SK-N-MC (cell line): ENCODE data around the gene LRMDA.

ENCODE experiments used
- DNase-seq: peaks from one replicate; pipeline ENCODE4 v3.0.0-alpha.2; 2011; ENCODE audit warnings: low read depth, low spot score
- H3K27ac ChIP-seq: fragments of 200-600 bp; sonication (generic); 2 replicates; pipeline ENCODE4 v1.5.1; 2016; ENCODE audit warnings: mixed run types
- H3K36me3 ChIP-seq: fragments of 200-600 bp; sonication (generic); 2 replicates; pipeline ENCODE4 v1.6.1; 2017; ENCODE audit warnings: antibody characterized with exemption, low read length, mixed read lengths; ENCODE audit not compliant: insufficient read depth
- H3K4me3 ChIP-seq: fragments of 200-600 bp; sonication (generic); 2 replicates; pipeline ENCODE4 v1.5.1; 2016
- H3K9ac ChIP-seq: fragments of 200-600 bp; sonication (generic); 2 replicates; pipeline ENCODE4 v1.8.0; 2017; ENCODE audit warnings: mixed run types, mixed read lengths; ENCODE audit not compliant: insufficient read length
- H3K9me3 ChIP-seq: fragments of 200-600 bp; sonication (generic); 2 replicates; pipeline ENCODE4 v1.6.1; 2017; ENCODE audit warnings: low read depth, mild to moderate bottlenecking, antibody characterized with exemption, low read length, moderate library complexity, mixed read lengths
- EZH2 ChIP-seq: fragments of 200-600 bp; sonication (generic); IDR thresholded peaks from one replicate; pipeline ENCODE4 v1.6.1; 2017; ENCODE audit warnings: antibody characterized with exemption
- FOXP2 ChIP-seq: optimal IDR thresholded peaks from 2 replicates; pipeline ENCODE3; 2011; ENCODE audit warnings: mild to moderate bottlenecking, moderate library complexity; ENCODE audit not compliant: insufficient read depth; ENCODE audit errors: extremely low read length, control extremely low read depth
- POLR2AphosphoS5 ChIP-seq: IDR thresholded peaks from 2 replicates; pipeline ENCODE4 v1.6.1; 2012; ENCODE audit warnings: mild to moderate bottlenecking, low read depth, low read length, borderline replicate concordance

LRMDA gene

DNA sequence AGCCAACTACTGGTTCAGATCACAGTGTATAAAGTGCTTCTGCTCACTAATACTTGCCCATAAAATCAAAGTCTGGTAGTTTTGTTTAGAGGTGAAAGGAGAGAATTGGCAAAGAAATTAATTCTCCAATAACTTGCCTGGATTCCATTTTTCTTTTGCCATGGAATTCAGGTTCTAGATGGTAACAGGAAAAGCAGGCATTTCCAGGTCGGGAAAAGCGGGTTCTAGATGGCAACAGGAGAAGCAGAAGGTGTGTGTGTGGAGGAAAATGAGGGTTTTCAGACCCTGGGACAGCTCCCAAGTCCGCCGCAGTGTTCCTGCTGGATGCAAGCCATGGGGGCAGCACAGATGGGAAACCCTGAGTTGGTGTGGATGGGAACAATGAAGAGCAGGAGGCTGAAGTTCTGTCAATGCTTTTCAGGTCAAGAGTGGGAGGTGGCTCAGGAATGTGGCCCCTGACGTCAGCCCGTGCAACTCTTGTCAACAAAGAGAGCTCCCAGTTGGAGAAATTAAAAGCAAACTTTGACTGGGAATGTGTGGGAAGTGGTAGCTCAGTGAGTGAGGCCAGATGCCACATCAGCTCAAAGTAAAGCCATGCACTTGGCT, 696.7 kb downstream of the LRMDA start:
- H3K36me3 ChIP-seq: no peaks in the 10 kb centered on the region
- H3K27ac ChIP-seq: no peak overlapping the region
- H3K9ac ChIP-seq: no peak overlapping the region
- H3K4me3 ChIP-seq: no peak overlapping the region
- TF ChIP-seq EZH2 (no peak), POLR2AphosphoS5 (no peak), FOXP2 (no peak)
- no peaks in the 10 kb centered on the region for H3K9me3 ChIP-seq
- DNase-seq: no peak

DNA sequence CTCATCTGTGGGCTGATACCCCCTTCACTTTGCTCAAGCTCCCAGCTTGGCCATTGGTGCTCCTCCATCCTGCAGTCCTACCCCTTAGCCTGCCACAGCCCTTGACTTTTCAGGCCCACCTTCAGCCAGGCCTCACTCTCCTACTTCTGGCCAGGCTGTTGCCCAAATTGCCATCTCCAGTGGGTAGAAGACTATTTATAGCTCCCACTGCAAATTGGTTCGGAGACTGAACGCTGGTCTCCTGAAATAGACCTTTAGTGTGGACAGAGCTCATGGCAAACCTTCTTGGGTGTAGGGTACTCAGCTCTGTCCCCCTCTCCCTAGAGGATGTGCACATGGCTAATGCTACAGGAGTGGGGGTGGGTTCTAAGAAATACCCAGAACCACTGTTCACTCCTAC, 697.8 kb downstream of the LRMDA start:
- Histone ChIP-seq H3K27ac (no peak overlapping the region), H3K9me3 (no peaks in the 10 kb centered on the region)
- no peak for DNase-seq

DNA sequence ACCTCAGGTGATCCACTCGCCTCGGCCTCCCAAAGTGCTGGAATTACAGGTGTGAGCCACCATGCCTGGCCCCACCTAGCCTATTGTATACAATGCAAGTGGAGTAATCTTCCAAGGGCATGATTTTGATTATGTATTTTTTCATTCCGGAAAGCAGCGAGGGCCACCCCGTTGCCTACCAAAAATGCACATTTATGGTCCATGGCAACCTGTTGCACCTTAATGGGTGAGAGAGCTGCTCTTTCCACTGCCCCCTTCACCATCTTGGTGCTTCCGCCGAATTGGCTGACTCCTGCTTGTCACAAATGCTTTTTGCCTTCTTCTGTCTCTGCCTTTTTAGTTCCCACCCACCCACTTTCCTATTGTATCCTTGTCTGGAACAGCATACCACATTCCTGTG, 699.5 kb downstream of the LRMDA start:
- no peak for TF ChIP-seq EZH2
- no peak for TF ChIP-seq POLR2AphosphoS5
- TF ChIP-seq FOXP2: no peak
- Histone ChIP-seq H3K9me3 (no peaks in the 10 kb centered on the region), H3K36me3 (no peaks in the 10 kb centered on the region), H3K4me3 (no peak overlapping the region), H3K27ac (no peak overlapping the region), H3K9ac (no peak overlapping the region)
- no peak for DNase-seq

More for the DNA sequence above, 697.8 kb downstream of the LRMDA start:
- TF ChIP-seq EZH2 (no peak), POLR2AphosphoS5 (no peak), FOXP2 (no peak)
- Histone ChIP-seq H3K9ac (no peak overlapping the region), H3K36me3 (no peaks in the 10 kb centered on the region), H3K4me3 (no peak overlapping the region)

DNA sequence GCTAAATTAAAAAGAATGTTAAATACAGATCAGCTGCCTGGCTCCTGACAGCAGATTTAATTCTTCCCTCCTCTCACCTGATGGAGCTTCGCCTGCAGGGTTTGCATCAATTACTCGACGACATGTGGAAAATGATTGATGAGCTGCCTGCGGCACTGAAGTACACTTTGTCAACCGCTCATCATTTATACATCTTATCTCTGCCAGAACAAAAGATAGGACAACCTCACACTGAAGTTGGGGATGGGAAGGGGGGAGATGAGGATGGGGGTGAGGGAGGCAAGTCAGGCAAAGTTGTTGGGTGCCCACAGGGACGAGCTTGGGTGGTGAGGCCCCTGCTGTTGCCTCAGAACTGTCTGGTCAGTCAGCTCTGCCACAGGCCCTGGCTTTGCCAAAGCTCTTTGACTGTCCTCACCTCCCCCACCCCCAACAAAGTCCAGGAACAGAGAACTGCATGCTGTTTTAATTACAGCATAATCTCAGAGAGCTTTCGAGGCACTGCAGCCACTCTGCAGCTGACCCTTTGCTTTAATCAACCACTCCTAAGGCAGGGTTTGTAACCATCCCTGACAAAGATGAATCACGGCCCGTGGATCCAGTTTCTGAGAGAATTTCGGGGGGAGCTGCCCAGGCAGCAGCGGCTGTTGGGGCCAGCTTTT, 702.3 kb downstream of the LRMDA start:
- no peak overlapping the region for H3K27ac ChIP-seq
- no peaks in the 10 kb centered on the region for H3K9me3 ChIP-seq
- no peaks in the 10 kb centered on the region for H3K36me3 ChIP-seq
- DNase-seq: no peak
- TF ChIP-seq FOXP2 (no peak), POLR2AphosphoS5 (no peak), EZH2 (no peak)
- no peak overlapping the region for H3K9ac ChIP-seq
- no peak overlapping the region for H3K4me3 ChIP-seq

DNA sequence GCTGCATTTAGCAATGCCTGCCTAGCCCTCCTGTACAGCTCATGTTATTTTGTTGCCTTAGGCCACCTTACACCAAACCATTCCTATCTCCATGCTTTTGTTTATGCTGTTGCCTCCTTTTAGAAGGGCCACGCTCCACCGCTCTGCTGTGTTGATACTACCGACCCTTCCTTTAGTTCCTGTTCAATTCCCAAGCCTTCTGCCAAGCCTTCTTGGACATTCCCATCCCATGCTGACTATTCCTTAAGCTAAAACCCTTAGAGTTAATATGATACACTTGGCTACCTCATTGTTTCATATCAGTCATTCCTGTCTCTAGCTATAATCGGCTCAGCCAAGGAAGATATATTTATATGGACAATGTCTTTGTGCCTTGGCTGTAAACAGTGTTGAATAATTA, 705.5 kb downstream of the LRMDA start:
- no peak for DNase-seq

DNA sequence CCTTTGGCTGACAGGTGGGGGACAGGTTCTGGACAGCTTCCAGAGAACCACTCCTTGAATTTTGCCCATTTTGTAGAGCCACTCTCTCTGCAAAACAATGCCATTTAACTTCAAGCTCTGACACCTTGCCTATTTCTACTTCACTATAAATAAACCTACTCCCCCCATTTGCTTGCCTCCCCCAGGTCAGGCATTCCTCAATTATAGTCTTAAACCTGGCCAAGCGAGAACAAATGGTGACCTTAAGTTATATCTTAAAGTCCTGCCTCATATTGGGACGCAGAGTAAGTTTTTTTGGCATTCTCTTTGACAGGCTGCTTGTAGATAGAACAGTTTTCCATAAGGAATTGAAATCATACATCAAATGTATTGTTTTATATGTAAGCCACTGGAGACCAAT, 706.9 kb downstream of the LRMDA start:
- DNase-seq: no peak
- no peak overlapping the region for H3K4me3 ChIP-seq
- H3K9me3 ChIP-seq: no peaks in the 10 kb centered on the region
- H3K9ac ChIP-seq: no peak overlapping the region
- no peak overlapping the region for H3K27ac ChIP-seq
- no peak for TF ChIP-seq FOXP2
- TF ChIP-seq POLR2AphosphoS5: no peak
- no peak for TF ChIP-seq EZH2
- no peaks in the 10 kb centered on the region for H3K36me3 ChIP-seq

More for the DNA sequence above, 705.5 kb downstream of the LRMDA start:
- no peaks in the 10 kb centered on the region for H3K9me3 ChIP-seq
- no peak for TF ChIP-seq FOXP2
- no peak for TF ChIP-seq POLR2AphosphoS5
- no peaks in the 10 kb centered on the region for H3K36me3 ChIP-seq
- no peak overlapping the region for H3K9ac ChIP-seq
- no peak overlapping the region for H3K27ac ChIP-seq
- H3K4me3 ChIP-seq: no peak overlapping the region

DNA sequence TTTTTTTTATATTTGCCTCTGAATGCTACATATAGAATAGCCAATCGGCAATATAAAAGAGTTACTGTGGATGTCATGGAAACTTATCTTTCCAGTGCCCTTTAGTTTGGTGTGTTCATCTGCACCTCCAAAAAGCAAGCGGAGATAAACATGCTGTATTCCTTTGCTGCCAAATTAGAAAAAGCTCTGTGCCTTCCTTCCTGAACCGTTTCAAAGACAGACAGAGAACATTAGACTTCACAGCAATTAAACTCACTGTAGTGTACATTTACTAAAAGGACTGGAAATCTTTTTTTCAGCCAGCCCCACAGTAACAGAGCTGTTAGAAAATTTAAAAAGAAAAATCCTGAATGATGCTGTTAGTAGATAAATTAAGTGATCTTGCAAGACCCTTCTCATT, 707.5 kb downstream of the LRMDA start:
- Histone ChIP-seq H3K27ac (no peak overlapping the region), H3K36me3 (no peaks in the 10 kb centered on the region), H3K9me3 (no peaks in the 10 kb centered on the region), H3K9ac (no peak overlapping the region), H3K4me3 (no peak overlapping the region)
- DNase-seq: no peak
- TF ChIP-seq EZH2 (no peak), POLR2AphosphoS5 (no peak), FOXP2 (no peak)

DNA sequence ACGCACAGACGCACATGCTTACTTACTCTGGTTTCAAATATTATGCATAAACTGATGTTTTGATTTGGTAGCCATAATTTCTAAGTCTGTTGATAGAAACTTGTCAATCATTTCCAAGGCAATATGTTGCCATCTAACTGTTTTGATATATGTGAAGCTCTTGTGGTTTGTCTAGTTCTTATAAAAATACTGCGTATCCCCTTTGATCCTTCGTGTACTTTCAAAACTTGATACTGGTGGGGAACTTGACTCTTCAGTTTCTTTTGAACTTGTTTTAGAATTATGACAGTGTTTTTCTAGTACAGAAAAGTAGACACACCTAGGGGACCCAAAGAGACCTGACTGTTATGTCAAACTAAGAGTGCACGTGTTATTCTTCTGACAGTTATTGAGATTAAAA, 708.0 kb downstream of the LRMDA start:
- no peaks in the 10 kb centered on the region for H3K36me3 ChIP-seq
- H3K27ac ChIP-seq: no peak overlapping the region
- H3K9ac ChIP-seq: no peak overlapping the region
- H3K4me3 ChIP-seq: no peak overlapping the region
- TF ChIP-seq FOXP2: no peak
- TF ChIP-seq EZH2: no peak
- TF ChIP-seq POLR2AphosphoS5: no peak
- H3K9me3 ChIP-seq: no peaks in the 10 kb centered on the region
- DNase-seq: no peak
